ENCODE data around the gene TGM6.

The TGM6 gene

GRCh38 chr20:2396241-2396814, 15.6 kb downstream of the TGM6 start:
- no peak for TF ChIP-seq CTCF (IDR thresholded peaks at IDR 0.05; ENCODE audit: low read depth, low read length)
- no peak overlapping the region for H3K4me3 ChIP-seq (ENCODE audit: low read depth, low read length)

GRCh38 chr20:2397091-2397490, 16.4 kb downstream of the TGM6 start:
- TF ChIP-seq CTCF (IDR thresholded peaks at IDR 0.05; ENCODE audit: low read depth, low read length), result no peak
- H3K4me3 ChIP-seq (ENCODE audit: low read depth, low read length), result no peak overlapping the region

- no peak overlapping the region for H3K4me3 ChIP-seq (ENCODE audit: low read depth, low read length)
- no peak for TF ChIP-seq CTCF (IDR thresholded peaks at IDR 0.05; ENCODE audit: low read depth, low read length)
These were observed 17.0 kb downstream of the TGM6 start for GRCh38 chr20:2397595-2398145.

GRCh38 chr20:2398449-2398848, 17.7 kb downstream of the TGM6 start:
- H3K4me3 ChIP-seq (ENCODE audit: low read depth, low read length), result no peak overlapping the region
- no peak for TF ChIP-seq CTCF (IDR thresholded peaks at IDR 0.05; ENCODE audit: low read depth, low read length)

- no peak for TF ChIP-seq CTCF (IDR thresholded peaks at IDR 0.05; ENCODE audit: low read depth, low read length)
- no peak overlapping the region for H3K4me3 ChIP-seq (ENCODE audit: low read depth, low read length)
These were observed 18.7 kb downstream of the TGM6 start for GRCh38 chr20:2399390-2399789.

GRCh38 chr20:2400290-2400689, 19.6 kb downstream of the TGM6 start:
- no peak for TF ChIP-seq CTCF (IDR thresholded peaks at IDR 0.05; ENCODE audit: low read depth, low read length)
- H3K4me3 ChIP-seq (ENCODE audit: low read depth, low read length), result no peak overlapping the region

GRCh38 chr20:2401527-2401926, 20.8 kb downstream of the TGM6 start:
- H3K4me3 ChIP-seq (ENCODE audit: low read depth, low read length), result no peak overlapping the region
- no peak for TF ChIP-seq CTCF (IDR thresholded peaks at IDR 0.05; ENCODE audit: low read depth, low read length)

Measured in WI38 (cell line).